Activated CD4-positive, alpha-beta T cell treated with anti-CD3 and anti-CD28 coated beads for 1 hour (primary cell): Measurements from ENCODE around the gene PCSK6.

ENCODE experiments used
- DNase-seq: peaks from one replicate; pipeline ENCODE4 v3.0.0-alpha.2; 2020

Gene PCSK6

DNA sequence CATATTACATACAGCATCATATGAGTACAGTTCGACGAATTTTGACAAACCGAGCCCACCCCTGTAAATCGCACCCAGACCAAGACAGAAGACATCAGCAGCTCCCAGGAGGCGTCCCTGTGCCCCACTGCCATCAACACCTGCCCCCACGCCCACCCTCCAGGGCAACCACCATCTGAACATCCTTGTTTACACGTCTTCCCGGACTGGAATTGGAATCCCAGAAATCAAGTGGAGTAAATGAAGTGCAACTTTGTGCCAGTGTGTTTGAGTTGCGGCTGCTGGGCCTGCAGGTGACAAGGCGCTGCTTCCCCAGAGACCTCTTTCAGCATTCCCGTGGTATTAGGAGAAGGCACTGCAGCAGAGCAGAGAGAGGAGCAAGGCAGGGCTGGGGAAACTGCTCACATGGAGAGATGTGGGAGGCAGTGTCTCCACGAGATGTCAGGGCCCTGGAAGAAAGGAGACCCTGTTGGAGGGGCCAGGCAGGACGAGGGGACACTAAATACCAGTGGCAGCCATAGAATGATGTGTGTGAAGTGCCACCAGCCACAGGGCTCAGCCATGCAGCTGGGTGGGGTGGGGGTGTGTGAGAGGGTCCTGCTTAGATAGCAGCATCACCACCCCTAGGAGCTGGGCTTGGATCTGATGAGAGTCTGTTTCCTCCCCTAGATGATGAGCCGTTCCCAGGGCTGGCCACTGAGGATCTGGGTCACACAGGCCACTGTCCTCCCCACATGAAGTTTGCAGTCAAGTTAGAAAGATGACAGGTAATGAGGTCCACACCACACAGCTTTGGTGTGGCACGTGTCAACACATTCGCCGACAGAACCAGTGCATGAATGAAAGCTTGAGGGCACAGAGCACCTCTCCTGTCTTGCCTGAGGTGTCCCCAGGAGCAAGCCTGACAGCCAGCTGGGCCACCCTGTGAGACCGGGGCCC is 33.4 kb upstream of the PCSK6 start:
- no peak for DNase-seq

DNA sequence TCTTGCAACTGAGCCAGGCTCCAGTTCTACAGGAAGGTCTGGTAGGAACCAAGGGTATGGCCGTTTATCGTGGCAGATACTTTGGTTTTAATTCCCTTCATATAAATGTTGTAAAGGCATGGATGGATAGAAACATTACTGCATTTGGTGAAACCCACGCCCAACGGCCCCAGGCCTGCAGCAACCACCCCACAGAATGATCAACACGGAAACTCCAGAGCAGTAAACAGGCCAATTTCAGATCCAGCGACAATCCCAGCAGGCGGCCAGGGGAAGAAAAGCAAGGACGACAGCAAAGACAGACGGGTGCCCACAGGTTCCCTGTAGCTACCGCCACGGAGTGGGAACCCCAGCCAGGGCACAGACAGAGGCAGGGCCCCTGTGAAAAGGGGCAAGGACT is 32.6 kb upstream of the PCSK6 start:
- DNase-seq = no peak

DNA sequence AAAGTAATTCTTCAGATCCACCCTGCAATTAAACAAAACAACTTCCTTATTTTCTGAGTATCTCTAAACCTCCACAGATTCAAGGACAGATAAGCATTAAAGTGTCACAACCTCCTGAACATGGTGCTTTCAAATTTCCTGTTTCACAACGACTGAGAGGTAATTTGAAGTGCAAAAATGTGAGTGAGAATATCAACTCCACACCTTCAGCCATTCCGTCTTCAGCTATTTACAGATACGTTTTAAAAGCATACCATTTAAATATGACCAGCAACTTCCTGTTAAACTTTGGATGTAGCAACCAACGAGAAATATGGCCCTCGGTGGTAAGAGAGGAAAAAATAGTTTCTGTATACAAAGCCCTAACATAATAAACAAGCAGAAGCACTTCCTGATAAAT is 32.1 kb upstream of the PCSK6 start:
- no peak for DNase-seq

DNA sequence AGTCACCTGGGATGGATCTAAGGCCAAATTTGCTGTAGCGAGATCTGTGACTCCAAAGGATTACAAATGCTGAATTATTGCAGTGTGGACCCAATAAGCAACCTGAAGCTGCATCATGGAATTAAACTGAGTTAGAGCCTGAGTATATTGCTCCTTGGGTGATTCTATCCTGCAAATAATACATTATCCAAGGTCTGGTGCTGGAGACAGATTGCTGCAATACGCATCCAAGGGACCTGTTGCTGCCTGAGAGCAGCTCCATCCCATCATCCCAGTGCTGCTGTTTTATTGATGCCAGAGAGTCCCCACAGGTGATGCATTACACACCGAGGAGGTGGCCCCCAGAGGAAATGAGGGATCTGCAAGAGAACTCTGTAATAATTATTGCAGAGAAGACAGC is 31.6 kb upstream of the PCSK6 start:
- no peak for DNase-seq

DNA sequence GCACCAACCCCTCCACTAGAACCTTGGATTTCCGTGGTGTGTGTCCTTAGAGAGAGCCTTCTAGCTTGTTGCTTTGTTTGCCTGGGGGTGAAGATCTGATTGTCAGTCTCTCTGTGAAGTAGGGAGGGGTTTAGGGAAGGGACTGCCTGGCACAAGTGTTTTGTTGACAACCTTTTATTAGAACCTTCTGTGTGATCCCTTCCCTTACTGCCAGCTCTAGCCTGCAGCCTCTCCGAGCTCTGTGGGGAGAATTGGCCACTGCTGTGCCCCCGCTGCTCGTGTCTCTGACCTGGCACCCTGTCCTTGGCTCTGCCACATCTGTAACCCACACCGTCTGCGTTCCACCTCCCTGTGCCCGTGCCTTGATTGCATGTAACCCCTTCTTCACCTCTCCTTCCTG is 30.9 kb upstream of the PCSK6 start:
- DNase-seq = no peak

DNA sequence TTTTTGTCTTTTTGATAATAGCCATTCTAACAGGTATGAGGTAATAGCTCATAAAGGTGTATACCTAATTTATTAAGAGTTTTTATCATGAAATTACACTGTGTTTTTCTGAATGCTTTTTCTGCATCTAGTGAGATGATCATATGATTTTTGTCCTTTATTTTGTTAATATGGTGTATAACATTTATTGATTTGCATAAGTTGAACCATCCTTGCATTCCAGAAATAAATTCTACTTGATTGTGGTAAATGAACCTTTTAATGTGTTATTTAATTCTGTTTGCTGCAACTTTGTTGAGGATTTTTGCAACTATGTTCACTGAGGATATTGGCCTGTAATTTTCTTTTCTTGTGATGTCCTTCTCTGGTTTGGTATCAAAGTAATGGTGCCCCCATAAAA is 28.0 kb upstream of the PCSK6 start:
- no peak for DNase-seq

DNA sequence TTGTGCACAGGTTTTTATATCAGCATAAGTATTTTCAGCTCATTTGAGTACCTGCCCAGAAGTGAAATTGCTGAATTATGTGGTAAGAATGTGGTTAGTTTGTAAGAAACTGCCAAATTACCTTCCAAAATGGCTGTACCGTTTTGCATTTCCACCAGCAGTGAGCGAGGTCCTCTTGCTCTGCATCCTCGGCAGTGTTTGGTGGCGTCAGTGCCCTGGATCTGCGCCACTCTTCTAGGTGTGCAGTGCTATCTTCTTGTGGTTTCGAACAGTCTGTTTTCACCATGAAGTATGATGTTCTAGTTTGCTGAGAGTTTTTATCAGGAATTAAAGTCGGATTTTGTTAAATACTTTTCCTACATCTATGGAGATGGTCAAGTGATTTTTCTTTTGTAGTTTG is 24.8 kb upstream of the PCSK6 start:
- DNase-seq = no peak

DNA sequence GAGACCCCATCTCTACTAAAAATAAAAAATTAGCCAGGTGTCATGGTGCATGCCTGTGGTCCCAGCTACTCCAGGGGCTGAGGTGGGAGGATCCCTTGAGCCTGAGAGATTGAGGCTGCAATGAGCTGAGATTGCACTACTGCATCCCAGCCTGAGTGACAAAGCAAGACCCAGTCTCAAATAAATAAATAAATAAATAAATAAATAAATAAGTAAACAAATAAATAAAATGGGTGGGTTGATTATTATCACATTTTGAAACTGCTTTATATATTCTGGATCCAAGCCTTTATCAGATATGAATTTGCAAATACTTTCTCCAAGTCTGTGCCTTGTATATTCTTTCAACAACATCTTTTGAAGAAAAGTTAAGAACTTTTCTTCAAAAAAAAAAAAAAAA is 22.2 kb upstream of the PCSK6 start:
- DNase-seq = no peak

DNA sequence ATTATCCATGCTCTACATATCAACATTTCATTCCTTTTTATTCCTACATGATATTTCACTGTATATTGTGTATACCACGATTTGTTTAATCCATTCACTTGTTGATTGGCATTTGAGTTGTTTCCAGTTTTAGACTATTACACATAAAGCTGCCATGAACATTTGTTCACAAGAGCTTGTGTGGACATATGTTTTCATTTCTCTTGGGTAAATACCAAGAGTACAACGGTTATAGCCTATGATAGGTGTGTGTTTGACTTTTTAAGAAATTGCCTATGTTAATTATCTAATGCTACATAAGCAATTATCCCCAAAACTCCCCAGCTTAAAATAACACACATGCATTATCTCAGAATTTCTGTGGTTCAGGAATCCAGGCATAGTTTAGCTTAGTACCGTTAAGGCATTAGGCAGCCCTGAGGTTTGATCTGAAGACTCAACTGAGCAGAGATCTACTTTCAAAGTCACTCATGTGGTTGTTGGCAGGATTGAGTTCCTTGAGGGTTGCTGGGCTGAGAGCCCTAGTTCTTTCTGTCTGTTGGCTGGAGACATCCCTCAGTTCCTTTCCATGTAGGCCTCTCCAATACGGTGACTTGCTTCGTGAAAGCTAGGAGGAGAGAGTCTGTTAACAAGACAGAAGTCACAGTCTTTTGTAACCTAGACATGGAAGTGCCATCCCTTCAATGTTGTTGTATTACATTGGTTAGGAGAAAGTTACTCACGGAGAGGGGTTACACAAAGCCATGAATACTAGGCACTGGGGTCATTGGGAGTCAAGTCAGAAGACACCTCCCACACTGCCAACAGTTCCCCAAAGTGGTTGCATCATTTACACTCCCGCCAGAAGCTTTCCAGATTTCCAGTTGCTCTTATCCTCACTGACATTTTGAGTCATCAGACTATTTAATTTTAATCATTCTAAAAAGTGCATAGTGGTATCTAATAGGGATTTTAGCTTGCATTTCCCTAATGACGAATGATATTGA is 21.0 kb upstream of the PCSK6 start:
- DNase-seq = no peak

DNA sequence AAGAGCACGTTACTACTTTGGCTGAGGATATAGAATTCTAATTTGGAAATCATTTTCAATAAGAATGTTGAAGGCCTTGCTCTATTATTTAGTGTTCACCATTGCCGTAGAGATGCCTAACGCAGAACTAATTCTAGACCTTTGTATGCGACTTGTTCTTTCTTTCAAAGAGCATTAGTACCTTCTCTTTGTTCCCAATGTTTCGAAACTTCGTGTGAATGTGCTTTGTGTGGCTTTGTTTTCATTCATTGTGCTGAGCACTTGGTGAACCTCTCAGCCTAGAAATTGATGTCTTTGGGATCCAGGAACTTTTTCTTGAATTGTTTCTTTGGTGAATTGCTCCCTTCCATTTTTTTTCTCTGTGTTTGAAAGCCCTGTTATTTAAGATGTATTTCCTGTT is 19.8 kb upstream of the PCSK6 start:
- no peak for DNase-seq

DNA sequence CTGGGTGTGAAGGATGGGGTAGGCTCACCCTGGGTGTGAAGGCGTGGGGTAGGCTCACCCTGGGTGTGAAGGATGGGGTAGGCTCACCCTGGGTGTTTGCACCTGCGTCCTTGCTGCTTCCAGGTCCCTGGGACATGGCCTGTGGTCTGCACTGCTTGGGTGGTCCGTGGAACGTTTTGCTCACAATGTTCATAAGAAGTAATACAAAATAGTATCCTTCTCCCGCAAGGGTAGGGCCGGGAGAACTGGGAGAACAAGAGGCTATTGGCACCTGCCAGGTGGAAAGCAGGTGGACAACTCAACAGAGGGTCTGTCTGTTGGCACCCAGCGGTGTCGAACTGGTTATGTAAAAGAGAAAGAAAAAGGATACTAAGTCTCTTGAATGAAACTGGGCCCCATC is 17.0 kb upstream of the PCSK6 start:
- no peak for DNase-seq

DNA sequence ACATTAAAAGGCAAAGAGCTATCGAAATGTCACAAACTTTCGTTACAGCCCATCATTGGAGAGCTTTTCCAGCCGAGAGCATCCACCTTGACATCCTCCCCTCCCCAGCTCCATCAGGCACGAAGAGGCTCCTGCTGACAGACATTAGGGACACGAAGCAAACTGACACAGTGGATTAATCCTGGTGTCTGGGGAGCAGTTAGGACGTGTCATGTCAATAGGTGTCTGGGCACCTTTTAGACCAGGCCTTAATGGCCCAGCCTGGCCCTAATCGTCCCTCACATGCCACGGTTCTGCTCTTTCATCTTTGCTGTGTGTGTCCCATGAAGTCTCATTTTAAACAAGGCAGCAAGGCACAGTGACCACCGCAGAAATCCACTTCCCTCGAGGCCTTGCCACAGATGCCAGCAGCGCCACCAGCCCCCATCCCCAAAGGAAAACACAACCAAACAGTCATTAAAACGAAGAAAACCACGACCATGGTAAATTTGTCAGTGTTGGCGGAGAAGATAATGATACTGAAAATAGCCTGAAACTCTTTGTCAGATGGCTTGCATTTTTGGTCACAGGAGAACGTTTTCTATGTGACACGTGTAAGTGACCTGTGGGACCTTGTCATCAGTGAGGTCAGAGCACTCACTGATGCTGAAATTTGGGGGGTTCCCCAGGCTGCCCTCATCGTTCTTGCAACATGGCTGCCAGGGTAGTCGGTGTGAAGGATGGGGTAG is 16.3 kb upstream of the PCSK6 start:
- DNase-seq = no peak

DNA sequence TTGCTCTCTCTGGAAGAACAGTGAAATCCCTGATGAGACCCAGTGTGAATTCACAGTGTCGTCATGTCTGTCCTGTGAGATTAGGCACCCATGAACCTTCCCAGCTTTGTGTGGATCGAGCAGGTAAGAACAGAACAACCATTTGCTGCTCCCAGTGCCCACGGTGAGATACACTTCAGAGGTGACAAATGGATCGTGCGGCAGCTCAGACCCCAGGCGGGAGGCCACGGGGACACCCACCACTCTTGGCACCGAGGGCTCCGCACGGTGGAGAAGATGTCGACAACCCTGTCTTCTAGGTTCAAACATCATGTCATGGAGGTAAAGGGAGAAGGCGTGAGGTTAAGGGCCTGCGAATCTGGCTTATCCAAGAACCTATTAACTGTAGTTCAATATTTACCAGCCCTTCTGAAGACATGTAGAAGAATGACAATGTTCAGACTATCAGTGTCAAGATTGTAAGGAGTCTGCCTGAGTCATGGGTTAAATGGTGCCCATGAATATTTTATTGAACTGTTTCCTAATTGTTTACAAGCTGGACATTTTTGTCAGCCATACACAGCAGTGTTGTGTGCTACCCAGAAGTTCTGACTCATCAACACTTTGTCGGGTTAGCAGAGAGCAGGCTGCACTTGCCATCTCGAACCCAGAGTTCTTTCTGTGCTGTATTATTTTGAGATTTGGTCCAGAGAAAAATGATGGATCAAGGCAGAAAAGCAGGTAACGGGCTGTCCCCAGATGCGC is 15.5 kb upstream of the PCSK6 start:
- DNase-seq = no peak

DNA sequence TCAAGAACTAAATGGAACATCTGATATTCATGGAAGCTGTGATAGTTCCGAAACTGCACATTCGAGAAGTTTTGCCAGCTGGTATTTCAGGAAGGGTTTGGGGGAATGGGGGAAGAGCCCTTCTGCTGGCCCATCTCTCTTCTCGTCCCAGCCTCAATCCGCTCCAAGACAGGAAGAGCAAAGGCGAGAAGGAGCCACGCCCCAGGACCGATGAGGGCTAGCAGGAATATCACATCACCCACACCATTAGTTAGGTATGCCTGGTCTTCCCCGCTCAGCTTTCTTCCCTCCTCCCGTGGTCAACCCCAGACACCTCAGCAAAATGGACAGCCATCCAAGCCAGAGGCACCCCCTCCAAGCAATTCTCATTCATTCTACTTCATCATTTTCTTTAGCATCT is 14.9 kb upstream of the PCSK6 start:
- DNase-seq = no peak

DNA sequence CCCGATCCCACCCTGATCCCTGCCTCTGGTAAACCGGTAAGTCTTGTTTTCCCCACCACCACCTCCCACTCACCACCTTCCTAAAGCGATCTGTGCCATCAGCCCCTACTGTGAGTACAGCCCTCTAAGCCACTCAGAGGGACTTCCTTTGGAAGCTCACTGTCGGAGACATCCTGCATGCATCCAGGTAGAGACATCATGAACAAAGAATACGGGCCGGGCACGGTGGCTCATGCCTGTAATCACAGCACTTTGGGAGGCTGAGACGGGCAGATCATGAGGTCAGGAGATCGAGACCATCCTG is 13.7 kb upstream of the PCSK6 start:
- no peak for DNase-seq

DNA sequence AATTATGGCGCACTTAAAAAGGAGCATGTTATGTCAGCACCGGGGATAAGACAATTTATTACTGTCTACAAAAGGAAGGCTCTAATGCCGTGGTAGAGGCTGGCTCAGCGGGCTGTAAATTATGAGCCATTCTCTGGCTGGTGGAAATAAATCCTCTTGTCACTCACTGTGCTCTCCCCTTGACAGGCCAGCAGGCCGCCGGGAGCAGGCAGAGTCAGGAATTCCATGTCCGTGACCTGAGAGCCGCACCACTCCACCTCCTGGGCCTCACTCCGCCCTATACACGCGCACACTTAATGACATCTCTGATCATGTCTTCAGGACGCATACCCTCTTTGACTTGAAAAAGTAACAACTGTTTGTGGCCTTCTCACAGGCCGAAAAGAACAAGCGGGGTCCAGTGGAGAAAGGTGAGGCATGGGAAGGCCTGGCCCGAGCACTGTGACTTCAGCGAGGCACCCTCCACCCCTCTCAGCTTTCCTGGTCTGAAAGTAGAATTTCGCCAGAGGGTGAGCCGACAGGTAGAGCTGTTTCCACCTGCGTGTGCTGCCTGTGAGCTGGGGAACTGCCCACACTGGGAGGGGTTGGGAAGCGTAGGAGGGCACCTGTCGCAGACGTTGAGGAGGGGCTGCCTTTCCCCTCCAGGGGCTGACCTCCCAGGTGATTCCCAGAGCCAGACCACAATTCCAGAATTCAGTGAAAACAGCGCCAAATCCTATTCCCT is 13.2 kb upstream of the PCSK6 start:
- no peak for DNase-seq

DNA sequence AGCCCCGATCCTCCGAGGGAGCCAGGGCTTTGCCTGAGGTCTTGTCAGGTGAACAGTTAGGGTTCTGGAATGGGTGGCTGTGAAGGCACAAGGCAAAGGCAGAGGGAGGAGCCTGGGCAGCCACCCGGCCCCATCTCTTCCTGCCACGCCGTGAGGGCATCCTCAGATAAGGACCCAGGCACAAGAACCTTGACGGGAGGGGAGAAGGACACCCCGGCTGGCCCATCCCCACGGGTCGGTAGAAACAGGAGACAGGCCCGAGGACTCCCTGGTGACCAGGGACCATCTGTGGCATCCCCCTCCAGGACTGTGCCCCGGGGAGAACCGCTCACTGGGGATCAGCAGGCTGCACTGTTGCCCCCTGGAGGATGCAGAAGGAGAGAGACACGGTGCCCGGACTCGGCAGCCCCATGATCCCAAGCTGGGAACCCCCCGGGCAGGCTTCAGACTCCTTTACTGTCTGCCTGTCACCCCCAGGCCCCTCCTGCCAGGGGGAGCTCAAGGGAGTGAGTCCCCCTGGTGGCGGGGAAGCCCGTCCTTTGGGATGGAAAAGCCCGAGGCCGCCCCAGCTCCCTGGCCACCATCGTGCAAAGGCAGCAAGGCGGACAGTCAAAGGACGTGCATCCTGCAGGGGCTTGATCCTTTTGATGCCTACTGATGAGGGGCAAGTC is 12.3 kb upstream of the PCSK6 start:
- no peak for DNase-seq

DNA sequence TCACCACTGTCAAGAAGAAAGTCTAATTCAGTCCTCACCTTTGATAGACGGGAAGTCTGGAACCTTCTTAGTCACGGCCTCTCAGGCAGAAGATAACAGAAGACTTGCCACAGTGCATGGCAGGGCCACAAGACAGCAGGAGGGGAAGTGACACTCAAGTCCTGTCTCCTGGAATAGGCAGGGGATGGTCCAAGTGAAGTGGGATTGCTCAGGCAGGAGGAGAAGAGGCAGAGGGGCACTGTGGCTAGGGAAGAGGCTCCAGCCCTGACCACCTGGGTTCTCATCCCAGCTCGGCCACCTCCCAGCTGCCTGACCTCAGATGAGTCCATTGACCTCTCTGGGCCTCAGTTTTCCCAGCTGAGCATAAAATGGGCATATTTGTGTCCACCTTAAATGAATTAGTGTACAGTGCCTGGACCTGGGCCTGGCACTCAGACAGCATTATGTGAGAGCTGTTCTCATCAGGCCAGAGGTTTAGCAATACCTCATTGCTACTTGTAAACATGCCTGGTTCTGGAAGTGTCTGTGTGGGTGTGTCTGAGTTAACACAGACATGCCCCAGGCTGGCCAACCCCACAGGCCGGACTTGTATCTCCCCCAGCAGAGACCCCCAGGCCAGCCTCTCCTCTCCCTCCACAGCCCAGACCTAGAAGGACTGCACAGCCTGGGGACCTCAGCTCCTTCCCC is 11.5 kb upstream of the PCSK6 start:
- no peak for DNase-seq

DNA sequence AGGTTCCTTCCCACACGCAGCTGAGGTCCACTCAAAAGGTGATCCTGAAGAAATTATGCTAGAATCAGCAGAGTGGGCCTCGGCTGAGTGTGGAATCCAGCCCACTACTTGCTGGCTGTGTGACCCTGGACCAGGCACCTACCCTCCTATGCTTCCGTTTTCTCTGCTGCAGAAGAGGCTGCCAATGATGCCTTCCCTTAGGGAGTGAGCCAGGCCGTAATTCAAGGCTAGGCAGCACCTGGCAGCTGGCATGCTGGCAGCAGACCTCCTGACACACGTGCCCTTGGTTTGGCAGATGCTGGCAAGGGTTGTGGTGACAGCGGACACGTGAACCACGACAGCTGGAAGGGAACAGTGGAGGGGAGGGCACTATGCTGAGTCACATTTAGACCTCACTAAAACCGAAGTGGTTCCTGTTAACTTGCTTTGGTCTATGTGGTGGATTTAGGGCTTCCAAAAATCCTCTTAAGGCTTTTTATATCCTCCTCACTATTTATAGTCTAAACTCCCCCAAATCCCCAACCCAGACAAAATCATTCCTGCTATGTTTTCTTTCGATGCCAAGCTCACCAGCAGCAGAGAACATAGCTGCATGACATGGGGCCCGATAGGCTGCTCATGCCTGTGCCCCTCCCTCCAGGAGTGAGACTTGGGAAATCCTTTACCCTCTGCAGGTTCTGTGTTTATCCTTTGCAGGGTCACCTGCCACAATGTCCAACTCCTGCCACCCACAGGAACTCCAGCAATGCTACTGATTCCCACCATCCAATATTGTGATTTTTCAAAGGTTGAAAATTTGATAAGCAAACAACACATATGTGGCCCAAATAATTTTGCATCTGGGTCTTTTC is 10.6 kb upstream of the PCSK6 start:
- DNase-seq = no peak
